ENCODE results near the gene NOS1AP. TPM values are rescaled to one million over a fixed set of nuclear protein-coding genes. Genes with fewer than 3 reads are reported as not detected.

Gene NOS1AP
- total RNA-seq, 1 experiment from 2014 or later, result 5.3 TPM

- no peak for ATAC-seq
- H3K4me3 ChIP-seq (replicated peaks in 1 of 2; ENCODE audit: low read depth in 1 of 2, low read length in 2 of 2), result no peak overlapping the region
- no peak overlapping the region for H2AFZ ChIP-seq (ENCODE audit: low read depth, low read length, poor library complexity, severe bottlenecking)
Observed at GRCh38 chr1:162361349-162361748, 291.9 kb downstream of the NOS1AP start.

More at GRCh38 chr1:162361349-162361748, 291.9 kb downstream of the NOS1AP start:
- no peak for DNase-seq (ENCODE audit: low read depth, low spot score)
- intact Hi-C loops (cut with micrococcal nuclease), result no loop called here
- H3K27ac ChIP-seq (ENCODE audit: low read depth, low read length), result no peak overlapping the region
- H3K9me3 ChIP-seq (ENCODE audit: control insufficient read depth in 1 of 2, insufficient read depth in 1 of 2, low read depth in 1 of 2, low read length in 2 of 2), result no peaks in the 10 kb centered on the region
- no peak overlapping the region for H3K4me2 ChIP-seq (ENCODE audit: low read length)
- H4K20me1 ChIP-seq (ENCODE audit: insufficient read depth), result no peaks in the 10 kb centered on the region
- ChIA-PET POLR2A (no interaction called here), CTCF (no interaction called here), RAD21 (ENCODE audit: low non-redundant PET in 1 of 2, low total read pairs in 2 of 2, uncharacterized antibody in 2 of 2, unreplicated experiment in 2 of 2) (no interaction called here)
- H3K9ac ChIP-seq (ENCODE audit: low read length), result no peak overlapping the region
- no peaks in the 10 kb centered on the region for H3K27me3 ChIP-seq (ENCODE audit: insufficient read depth, low read length)
- TF ChIP-seq SIN3A (IDR thresholded peaks at IDR 0.05; ENCODE audit: low read depth) (no peak), EZH2phosphoT487 (IDR thresholded peaks at IDR 0.05; ENCODE audit: borderline replicate concordance) (no peak), EGR1 (IDR thresholded peaks at IDR 0.05; ENCODE audit: low read depth) (no peak), SRF (IDR thresholded peaks at IDR 0.05; ENCODE audit: low read depth) (no peak), CEBPB (IDR thresholded peaks at IDR 0.05; ENCODE audit: low read depth) (no peak), POLR2A (IDR thresholded peaks at IDR 0.05; ENCODE audit: borderline replicate concordance, extremely low read depth, insufficient read depth, insufficient read length) (no peak), SP1 (IDR thresholded peaks at IDR 0.05; ENCODE audit: low read depth) (no peak), ZNF274 (IDR thresholded peaks at IDR 0.05; ENCODE audit: low read depth, low read length) (no peak), REST (IDR thresholded peaks at IDR 0.05; ENCODE audit: low read depth) (no peak), ZFX (IDR thresholded peaks at IDR 0.05) (no peak), ATF3 (IDR thresholded peaks at IDR 0.05) (no peak), JUND (IDR thresholded peaks at IDR 0.05) (no peak), CTCF (IDR thresholded peaks at IDR 0.05 in 2 of 3, conservative IDR thresholded peaks at IDR 0.05 in 1 of 3; ENCODE audit: borderline replicate concordance in 1 of 3, insufficient read depth in 1 of 3, low read depth in 2 of 3, low read length in 2 of 3) (no peak), MAX (IDR thresholded peaks at IDR 0.05) (no peak)
- H3K36me3 ChIP-seq (ENCODE audit: control insufficient read depth in 1 of 2, insufficient read depth in 2 of 2, low read length in 2 of 2), result peaks cover 0 to 3% of the 10 kb centered on the region in 2 experiments; a peak in 1 of 4 replicates
- no peaks in the 10 kb centered on the region for H3K4me1 ChIP-seq (ENCODE audit: control insufficient read depth in 1 of 2, insufficient read depth in 2 of 2, low read length in 2 of 2)
- BruUV-seq (replicated peaks), result no TSS peak
- H3K9me2 ChIP-seq (ENCODE audit: insufficient read depth), result no peaks in the 10 kb centered on the region
- no peaks in the 10 kb centered on the region for H3K79me2 ChIP-seq (ENCODE audit: insufficient read depth, low read length)
